Activated effector memory CD4-positive, alpha-beta T cell treated with Interleukin-2 at 50 U/mL for 16 hours (primary cell): ENCODE measurements around the gene RSPRY1.

Experiments used
- DNase-seq: peaks from one replicate; pipeline ENCODE4 v3.0.0-alpha.2; 2020

The RSPRY1 gene

DNA sequence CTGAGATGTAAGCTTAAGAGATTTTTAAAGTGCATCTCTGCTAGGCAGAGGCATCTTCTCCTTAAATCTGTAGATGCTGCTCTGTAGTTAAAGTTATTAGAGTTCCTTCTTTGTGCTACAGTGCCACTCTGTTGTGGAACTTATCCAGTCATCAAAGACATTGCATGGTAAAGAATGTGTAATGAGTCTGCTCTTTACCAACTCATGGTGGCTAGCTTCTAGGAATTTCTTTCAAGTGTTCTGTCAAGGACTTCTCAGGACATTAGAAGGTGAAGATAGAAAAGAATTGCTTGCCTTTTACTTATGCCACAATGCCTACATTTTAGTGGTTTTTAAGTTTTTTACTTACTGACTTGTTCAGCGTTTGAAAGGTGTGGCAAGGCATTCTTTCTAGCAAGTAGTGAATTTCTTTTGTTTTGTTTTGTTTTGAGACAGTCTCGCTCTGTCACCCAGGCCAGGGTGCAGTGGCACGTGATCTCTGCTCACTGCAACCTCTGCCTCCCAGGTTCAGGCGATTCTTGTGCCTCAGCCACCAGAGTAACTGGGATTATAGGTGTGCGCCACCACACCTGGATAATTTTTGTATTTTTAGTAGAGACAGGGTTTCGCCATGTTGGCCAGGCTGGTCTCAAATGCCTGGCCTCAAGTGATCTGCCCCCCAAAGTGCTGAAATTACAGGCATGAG is 38.7 kb downstream of the RSPRY1 start:
- no peak for DNase-seq

DNA sequence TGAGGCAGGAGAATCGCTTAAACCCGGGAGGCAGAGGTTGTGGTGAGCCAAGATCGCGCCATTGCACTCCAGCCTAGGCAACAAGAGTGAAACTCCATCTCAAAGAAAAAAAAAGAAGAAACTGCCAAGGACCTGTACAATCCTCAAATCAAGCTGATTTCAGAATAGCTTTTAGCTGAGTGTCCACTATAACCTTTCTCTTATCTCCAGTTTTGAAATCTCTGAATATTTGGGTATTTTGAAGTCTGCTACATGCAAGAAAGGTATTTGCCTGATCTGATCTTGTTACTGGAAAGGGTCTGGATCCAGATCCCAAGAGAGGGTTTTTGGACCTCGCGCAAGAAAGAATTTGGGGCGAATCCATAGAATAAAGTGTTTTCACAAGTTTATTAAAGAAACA is 39.8 kb downstream of the RSPRY1 start:
- no peak for DNase-seq

DNA sequence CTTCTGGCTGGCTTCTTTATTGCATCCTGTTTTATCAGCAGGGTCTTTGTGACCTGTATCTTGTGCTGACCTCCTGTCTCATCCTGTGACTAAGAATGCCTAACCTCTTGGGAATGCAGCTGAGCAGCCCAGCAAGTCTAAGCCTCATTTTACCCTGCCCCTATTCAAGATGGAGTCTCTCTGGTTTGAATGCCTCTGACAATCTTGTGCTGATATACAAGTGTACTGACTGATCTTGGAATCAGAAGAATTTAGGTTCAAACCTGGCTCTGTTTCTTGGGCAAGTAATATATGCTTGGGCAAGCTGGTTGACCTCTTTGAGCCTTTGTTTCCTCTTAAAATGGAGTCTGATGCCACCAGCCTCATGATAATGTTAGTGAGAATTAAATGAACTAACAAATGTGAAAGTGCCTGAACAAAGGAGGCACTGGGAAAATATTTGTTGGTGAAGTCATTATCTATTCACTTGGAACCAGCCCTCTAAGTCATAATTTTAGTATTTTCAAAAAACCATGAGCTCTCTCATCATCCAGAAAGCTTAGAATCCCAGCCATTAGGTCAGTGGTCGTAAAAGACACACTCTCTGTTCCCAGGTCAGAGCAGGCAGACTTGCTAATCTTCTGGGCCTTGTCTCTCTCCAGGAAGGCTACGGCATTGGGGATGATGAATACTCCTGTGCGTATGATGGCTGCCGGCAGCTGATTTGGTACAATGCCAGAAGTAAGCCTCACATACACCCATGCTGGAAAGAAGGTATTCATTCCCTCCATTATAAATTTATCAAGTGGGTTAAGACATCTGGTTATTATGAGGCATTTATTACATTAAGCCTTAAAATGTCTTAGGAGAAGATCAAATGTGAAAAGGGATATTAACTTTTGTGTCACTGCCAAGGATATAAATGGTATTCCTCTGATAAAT is 40.8 kb downstream of the RSPRY1 start:
- no peak for DNase-seq

DNA sequence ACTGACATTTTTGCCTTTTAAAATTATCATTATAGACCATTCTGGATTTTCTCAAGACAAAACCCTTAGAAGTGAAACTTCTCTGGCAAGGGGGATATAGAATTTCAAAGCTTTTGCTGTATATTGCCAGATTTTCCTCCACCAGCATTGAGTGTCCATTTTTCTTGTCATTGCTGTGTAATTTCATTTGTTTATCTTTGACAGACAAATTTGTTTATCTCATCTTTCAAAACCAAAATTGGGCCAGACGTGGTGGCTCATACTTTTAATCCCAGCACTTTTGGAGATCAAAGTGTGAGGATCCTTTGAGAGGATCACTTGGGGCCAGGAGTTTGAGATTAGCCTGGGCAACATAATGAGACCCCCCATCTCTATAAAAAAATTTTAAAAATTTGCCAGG is 43.0 kb downstream of the RSPRY1 start:
- DNase-seq = no peak

DNA sequence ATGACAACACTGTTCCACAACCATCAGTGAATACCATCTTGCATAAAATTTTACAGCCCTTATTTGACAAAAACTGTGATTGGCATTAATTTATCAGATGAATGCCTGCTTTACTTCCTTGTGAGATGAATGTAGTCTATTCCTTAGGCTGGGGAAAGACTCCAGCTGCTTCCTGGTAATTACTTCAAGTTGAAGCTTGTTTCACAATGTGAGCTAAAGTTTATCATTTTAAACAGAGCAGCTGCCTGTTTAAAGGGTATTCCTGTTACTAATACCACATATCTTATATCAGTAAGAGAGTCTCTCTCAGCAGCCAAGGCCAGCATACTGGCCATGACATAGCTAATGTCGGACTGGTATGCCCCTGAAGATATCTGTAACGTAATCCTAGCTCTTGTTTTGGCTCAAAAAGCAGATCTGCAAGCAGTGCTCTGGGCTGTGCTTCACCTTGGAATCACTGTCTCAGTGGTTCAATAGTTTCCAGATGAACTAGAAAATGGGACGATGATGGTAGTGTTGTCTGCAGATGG is 45.8 kb downstream of the RSPRY1 start:
- DNase-seq = no peak

DNA sequence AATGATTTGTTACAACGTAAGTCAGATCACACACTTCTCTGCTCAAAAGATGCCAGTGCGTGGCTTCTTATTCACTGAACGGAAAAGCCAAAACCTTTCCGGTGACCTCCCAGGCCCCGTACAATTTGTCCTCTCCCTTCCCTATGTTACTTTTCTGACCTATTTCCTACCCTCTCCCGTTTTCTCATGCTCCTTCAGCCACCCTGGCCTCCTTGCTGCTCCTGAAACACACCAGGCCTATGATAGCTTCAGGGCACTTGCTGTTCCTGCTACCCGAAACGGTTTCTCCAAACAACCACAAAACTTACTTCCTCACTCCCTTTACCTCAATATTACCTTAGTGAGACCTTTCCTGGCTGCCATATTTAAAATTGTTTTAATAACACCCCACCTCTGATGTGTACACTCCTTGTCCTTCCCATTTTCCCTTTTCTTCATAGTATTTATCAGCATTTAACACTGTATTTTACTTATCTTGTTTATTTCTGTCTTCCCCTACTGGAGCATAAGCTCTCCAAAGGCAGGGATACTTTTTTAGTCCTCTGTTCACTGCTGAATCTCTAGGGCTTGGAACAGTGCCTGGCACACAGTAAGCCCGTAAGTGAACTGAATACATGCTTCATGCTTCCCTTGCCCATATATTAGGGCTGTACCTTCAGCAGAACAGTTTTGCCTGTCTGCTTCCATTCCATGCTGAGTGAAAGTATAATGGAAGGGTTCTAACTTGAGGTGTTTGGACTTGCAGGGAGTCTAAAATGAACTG is 48.0 kb downstream of the RSPRY1 start:
- no peak for DNase-seq

DNA sequence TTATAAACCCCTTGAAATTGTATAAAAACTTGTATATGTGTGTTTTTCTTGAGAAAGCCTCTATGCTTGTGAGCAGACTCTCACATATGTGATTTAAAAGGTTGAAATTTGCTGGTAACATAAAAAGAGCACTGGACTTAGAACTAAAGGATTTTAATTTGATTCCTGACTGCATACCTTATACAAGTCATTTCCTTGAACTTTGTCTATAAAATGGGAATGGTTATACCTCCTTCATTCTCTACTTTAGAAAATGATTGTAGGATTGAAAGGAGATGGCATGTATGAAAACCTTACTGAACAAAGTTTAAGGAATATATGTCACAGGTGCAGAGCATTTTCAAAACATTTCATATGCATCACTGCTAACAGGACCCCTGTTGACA is 48.6 kb downstream of the RSPRY1 start:
- DNase-seq = no peak

DNA sequence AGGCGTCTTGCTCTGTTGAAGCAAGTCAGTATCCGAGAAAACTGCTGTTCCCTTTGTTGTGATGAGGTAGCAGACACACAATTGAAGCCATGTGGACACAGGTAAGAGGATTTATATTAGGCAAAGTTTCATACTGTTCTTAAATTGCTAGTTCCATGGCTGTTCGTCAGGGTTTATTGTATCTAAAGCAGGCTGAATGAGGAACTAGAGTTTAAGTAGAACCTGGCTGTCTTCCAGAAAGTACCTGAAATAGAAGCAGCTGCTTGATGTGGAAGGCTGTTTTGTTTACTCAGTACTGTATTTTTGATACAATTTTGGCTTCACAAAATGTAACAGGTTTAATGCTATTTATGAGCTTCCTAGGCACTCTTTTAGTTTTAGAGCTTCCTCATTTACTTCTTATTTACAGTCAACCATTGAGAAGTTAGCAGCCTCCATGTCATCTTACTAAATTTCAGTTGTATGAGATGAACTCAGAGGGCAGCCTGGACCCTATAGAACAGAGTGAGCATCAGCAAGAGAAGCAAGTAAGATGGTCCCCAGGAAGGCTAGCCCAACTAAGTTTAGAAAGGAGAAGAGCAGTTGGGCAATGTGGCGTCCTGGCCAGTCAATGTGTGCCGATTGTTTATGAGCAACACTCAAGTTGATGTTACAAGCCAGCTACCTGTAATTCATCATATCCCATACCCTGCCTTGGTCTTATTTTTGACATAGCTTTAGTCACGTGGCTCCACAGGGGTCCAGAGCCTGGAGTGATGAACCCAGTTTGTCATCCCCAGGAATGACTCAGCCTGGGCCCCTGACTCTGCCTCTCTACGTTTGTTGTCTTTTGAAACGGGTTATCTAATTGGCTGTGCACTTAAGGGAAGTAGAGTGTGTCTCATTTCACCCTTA is 49.2 kb downstream of the RSPRY1 start:
- DNase-seq = no peak

DNA sequence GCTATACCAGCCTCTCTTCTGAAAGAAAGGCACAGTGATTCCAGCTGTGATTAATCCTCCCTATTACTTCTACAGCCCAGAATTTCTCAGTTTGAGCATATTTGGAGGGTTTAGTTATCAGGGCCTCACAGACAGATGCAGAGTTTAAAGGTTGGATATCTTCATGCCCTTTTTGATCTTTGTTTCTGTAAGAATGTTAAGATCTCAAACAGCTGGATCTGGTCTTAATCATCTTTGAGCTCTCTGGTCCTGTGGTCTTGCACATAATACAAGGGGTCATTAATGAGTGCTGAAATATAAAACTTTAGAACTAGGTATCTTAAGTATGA is 49.9 kb downstream of the RSPRY1 start:
- no peak for DNase-seq

DNA sequence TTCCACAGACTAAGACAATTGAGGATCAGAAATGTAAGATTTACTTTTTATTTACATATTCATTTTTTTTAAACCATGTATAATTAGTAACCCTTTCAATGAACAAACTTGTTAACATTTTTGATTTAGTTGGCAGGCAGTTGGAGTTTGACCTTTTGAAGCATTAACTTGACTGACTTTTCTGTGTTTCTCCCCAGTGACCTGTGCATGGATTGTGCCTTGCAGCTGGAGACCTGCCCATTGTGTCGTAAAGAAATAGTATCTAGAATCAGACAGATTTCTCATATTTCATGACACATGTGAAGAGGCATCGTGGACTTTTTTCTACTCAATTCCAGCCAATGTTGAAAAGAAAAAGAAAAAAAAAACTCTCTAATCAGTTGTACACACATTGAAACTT is 52.6 kb downstream of the RSPRY1 start:
- no peak for DNase-seq

DNA sequence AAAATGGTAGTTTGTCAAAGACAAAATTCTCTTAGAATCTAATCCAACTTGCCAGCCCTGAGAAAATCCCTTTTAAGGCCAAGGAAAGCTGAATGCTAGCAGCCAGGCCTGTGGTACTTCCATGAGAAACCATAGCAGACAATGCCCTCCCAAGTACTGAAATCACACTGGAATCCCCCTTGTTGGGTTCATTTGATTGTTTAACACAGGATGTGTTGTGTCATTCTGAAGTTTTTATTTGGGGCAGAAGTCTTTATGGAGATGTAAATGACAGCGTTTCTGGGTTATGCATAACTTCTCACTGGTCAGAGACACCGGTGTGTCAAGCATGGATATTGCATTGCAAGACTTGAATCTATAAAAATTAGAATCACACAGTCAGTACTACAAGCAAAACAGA is 53.0 kb downstream of the RSPRY1 start:
- DNase-seq = no peak

DNA sequence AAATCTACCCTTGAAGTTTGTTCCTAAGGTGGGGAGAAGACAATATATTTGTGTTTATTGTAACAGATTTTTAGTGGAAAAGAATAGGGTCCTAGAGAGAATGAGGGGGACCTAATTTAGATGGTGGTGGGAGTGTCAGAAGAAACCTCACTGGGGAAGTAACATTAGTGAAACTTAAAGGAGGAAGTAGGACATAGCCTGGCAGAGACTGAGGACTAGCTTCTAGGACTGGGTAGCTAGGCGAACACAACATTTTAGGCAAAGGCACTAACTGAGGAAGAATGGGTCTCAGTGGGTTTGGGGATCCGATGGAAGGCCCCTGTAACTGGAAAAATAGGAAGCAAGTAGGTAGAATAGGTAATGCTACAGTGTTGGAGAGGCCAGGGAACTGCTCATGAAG is 54.7 kb downstream of the RSPRY1 start:
- no peak for DNase-seq

DNA sequence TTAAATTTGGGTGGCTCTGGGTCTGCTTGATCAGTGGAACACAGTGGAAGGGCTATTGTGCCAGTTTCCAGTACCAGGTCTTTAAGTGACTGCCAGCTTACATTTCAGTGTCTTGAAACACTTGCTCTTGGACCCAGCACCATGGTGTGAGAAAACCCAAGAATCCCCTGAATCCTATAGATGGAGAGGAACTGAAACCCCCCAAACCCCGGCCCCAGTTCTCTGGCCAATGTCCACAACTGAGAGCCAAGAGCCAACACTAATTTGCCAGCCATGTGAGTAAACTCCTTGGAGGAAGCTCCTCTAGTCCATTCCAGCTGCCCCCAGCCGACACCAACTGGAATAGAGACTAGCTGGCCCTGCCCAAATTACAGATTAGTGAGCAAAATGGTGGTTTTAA is 56.5 kb downstream of the RSPRY1 start:
- no peak for DNase-seq

DNA sequence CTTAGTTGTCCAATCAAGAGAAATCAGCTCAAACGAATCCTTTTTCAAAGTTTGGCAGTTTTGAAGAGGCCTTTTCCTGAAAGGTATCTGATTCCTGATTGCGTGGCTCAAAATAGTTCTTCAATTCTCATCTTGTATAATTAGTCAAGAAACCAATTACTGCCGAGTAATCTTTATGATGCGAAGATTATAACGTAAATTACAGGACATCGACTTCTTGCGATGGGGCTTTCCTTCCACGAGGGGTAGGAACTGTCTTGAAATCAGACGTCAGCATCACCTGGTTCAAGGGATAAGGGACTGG is 58.3 kb downstream of the RSPRY1 start:
- no peak for DNase-seq

DNA sequence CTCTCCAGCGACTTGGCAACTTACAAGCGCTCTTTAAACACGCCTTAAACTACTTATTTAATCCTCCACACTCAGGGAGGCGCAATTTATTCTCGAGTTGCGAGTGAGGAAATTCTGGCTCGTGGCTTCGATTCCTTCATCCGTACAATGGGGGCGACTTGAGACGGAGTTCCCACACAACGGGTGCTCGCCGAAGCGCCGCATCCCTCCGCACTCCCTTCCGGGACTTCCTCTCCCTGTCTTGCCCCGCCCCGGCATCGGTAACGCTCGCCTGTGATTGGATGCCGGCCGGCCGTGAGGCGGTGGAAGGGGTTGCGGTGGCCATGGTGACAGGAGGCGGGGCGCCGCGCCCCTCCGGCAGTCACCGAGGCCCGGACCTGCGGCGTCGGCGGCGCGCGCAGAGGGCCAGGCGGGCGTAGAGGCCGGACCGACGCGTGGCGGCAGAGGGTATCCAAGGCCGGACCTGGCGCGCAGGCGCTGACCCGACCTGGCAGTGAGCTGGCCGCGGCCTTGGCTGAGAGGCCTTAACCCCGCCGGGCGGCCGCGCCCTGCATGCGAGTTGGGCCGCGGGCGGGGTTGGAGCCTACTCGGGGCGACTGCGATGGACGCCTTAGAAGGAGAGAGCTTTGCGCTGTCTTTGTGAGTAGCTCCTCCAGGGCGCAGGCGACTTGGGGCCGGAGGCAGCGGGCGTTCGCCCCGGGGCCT is 58.8 kb downstream of the RSPRY1 start, which contains the start of gene ARL2BP:
Gene ARL2BP (plus strand): TSS at position 493 of the 705 bp plus-strand sequence. CDS start 109 bp downstream, at position 602.
- peak; percentile 97 for DNase-seq

DNA sequence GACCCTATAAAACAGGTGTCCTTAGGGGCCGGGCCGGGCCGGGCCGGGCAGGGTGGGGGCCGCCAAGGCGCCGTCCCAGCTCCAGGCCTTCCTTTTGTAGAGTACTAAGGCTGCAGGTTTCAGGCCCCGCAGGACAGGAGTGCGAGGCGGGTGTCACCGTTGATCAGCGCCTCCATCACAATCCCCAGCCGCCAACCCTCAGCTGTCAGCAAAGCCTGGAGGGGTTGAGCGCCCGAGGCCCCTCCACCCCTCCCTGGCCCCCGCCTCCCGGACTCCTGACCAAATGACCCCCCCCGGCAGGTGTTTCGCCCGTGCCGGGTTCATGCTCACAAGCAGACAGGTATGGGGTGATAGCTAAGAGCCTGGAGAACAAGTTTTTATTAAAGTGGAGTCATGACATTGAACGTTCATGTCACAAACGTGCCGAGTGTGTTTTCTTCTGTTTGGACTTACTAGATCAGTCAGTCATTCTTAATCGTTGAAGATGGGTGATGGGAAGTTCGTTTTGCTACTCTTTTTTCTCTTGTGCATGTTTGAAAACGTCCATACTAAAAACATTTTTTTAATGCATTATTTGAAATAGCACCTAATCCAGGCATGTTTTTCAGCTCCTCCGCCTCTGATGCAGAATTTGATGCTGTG is 59.5 kb downstream of the RSPRY1 start:
- no peak for DNase-seq

DNA sequence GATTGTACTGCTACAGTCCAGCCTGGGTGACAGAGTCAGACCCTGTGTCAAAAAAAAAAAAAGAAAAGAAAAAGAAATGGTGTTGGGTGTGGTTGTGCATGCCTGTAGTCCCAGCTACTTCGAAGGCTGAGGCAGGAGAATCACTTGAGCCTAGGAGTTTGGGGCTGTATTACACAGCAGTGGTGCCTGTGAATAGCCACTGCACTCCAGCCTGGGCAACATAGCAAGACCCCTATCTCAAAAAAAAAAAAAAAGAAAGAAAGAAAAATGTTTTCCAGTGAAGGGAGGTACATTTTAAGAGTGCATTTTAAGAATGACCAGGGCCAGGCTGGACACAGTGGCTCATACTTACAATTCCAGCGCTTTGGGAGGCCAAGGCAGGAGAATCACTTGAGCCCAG is 65.2 kb downstream of the RSPRY1 start:
- DNase-seq = no peak

DNA sequence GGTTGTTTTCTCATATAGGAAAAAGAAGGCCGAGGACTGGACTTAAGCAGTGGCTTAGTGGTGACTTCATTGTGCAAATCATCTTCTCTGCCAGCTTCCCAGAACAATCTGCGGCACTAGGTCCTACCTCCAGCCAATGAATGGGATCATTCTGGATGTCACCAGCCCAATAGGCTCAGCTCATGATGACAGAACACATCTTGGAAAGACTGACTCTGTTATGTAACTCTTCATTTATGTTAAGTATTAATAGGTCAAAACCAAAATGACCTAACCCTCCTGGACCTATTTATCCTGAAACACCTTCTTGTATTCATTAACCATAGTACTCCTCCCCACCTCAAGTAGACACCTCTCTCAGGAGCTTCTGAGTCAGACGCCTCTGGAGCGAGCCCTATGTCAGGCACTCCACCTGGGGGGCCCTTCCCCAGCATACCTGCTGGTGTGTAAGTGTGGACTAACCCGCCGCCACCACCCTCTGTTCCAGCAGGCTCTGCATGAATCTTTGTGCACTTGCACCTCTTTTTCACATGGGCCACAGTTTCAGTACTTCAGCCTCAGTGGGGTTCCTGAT is 66.1 kb downstream of the RSPRY1 start:
- no peak for DNase-seq

DNA sequence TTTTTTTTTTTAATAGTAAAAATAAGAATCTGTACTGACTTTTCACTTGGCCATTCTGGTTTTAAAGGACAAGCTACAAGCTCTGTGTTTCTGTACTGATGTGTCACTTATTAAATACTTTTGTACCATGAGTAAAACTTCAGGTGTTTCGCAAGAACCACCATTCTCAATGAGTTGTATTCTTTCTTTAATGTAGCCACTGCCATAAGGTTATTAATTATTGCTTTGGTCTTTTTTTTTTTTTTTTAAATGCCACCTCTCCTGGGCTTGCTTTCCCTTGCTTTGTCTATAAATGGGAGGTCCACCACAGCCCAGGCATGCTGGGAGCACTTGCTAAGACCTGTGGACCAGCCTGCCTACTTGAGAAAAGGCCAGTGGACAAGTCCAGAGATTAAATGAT is 67.3 kb downstream of the RSPRY1 start:
- DNase-seq = no peak

DNA sequence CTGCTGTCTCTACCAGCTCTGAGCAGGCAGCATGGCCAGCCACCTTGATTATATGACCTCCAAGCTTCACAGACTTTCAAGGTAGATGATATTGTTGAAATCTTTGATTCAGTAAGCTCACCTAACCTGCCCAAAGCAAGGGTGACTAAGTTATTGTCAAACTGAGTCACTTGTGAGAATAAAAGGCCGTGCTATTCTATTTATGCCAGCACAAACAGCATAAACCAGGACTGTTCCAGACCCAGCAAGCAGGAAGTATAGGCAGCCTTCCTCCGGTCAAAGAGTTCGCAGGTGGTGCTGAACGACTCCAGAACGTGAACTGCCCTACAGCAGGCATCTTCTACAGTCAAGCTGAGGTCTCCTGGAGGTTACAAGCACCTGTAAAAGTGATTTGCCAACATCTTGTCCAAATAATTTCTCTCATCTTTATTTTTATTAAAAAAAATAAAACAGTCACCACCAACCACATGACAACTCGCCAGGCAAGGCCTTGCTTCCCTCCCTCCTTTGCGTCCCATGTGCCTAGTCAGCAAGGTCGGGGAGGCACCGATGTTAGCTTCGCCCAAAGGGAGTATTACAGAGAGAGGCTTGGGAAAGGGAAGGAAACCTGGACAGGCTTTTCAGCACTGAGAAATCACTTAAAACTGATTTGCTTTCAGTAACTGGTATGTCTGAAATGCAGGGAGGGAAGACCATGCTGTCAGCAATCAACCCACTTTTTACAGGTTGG is 69.7 kb downstream of the RSPRY1 start:
- DNase-seq = no peak
